Measurements from ENCODE around the gene ASF1B.

Gene ASF1B

GRCh38 chr19:14110650-14111049 lies 25.7 kb downstream of the ASF1B start:
- Histone ChIP-seq H3K9ac (ENCODE audit: low read length) (no peak overlapping the region), H3K4me3 (ENCODE audit: low read length) (no peak overlapping the region), H3K4me1 (ENCODE audit: control insufficient read depth, insufficient read depth, low read length) (peaks cover 22% of the 10 kb centered on the region), H3K36me3 (ENCODE audit: control insufficient read depth, insufficient read depth, low read length) (peaks cover 7% of the 10 kb centered on the region), H3K27me3 (ENCODE audit: control insufficient read depth, insufficient read depth, low read length) (no peaks in the 10 kb centered on the region), H3K27ac (ENCODE audit: low read depth, low read length) (no peak overlapping the region)

DNA sequence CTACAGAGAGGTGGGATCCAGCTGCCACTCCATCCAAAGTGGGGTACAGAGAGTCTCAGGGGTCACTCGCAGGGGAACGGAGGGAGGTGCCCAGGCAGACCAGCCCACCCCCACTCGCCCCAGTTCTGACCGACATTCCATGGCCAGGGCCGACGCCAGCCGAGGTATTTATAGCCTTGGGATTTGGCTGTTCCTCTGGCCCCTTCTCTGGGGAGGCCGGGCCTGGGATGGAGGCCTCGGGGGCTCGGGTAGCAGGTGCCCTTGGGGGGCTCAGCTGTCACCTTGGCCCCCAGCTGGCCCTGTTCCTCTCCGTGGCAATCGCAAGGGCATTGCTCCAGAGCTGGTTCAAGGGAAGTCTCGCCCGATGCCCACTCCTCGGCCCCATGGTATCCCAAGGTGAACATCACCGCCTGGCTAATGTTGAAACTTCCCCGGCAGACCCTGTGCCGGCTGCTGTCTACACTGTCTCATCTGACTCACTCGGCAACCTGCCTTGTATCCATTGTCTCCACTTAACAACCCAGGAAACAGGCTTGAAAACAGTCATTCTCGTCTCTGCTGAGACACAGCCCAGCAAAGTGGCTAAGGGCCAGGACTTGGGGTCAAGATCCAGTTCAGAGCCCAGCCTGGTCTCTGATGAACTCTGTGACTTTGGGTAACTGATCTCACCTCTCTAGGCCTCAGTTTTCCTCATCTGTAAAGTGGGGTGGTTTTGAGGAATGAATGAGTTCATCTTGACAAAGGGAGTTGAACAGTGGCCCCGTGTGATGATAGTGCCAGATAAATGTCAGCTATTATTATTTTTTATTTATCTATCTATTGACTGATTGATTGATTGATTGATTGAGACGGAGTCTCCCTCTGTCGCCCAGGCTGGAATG lies 28.6 kb downstream of the ASF1B start:
- H3K27me3 ChIP-seq (ENCODE audit: control insufficient read depth, insufficient read depth, low read length): no peaks in the 10 kb centered on the region
- H3K4me3 ChIP-seq (ENCODE audit: low read length): no peak overlapping the region
- H3K4me1 ChIP-seq (ENCODE audit: control insufficient read depth, insufficient read depth, low read length): peaks cover 12% of the 10 kb centered on the region
- H3K27ac ChIP-seq (ENCODE audit: low read depth, low read length): peak overlapping the region; percentile 75
- peaks cover 10% of the 10 kb centered on the region for H3K36me3 ChIP-seq (ENCODE audit: control insufficient read depth, insufficient read depth, low read length)
- H3K9ac ChIP-seq (ENCODE audit: low read length): no peak overlapping the region

- Histone ChIP-seq H3K4me1 (ENCODE audit: control insufficient read depth, insufficient read depth, low read length) (peaks cover 8% of the 10 kb centered on the region), H3K9ac (ENCODE audit: low read length) (no peak overlapping the region), H3K27ac (ENCODE audit: low read depth, low read length) (peak overlapping the region; percentile 7), H3K4me3 (ENCODE audit: low read length) (no peak overlapping the region), H3K36me3 (ENCODE audit: control insufficient read depth, insufficient read depth, low read length) (peaks cover 10% of the 10 kb centered on the region), H3K27me3 (ENCODE audit: control insufficient read depth, insufficient read depth, low read length) (no peaks in the 10 kb centered on the region)
Observed at GRCh38 chr19:14106840-14107239, 29.5 kb downstream of the ASF1B start.

- Histone ChIP-seq H3K36me3 (ENCODE audit: control insufficient read depth, insufficient read depth, low read length) (peaks cover 11% of the 10 kb centered on the region), H3K27ac (ENCODE audit: low read depth, low read length) (no peak overlapping the region), H3K9ac (ENCODE audit: low read length) (no peak overlapping the region), H3K4me1 (ENCODE audit: control insufficient read depth, insufficient read depth, low read length) (peaks cover 8% of the 10 kb centered on the region), H3K27me3 (ENCODE audit: control insufficient read depth, insufficient read depth, low read length) (no peaks in the 10 kb centered on the region), H3K4me3 (ENCODE audit: low read length) (no peak overlapping the region)
Observed at GRCh38 chr19:14105680-14106079, 30.7 kb downstream of the ASF1B start.

GRCh38 chr19:14103310-14103709 lies 33.1 kb downstream of the ASF1B start:
- no peak overlapping the region for H3K4me3 ChIP-seq (ENCODE audit: low read length)
- no peak overlapping the region for H3K27ac ChIP-seq (ENCODE audit: low read depth, low read length)
- peaks cover 8% of the 10 kb centered on the region for H3K4me1 ChIP-seq (ENCODE audit: control insufficient read depth, insufficient read depth, low read length)
- H3K9ac ChIP-seq (ENCODE audit: low read length): no peak overlapping the region
- no peaks in the 10 kb centered on the region for H3K27me3 ChIP-seq (ENCODE audit: control insufficient read depth, insufficient read depth, low read length)
- H3K36me3 ChIP-seq (ENCODE audit: control insufficient read depth, insufficient read depth, low read length): peaks cover 14% of the 10 kb centered on the region

DNA sequence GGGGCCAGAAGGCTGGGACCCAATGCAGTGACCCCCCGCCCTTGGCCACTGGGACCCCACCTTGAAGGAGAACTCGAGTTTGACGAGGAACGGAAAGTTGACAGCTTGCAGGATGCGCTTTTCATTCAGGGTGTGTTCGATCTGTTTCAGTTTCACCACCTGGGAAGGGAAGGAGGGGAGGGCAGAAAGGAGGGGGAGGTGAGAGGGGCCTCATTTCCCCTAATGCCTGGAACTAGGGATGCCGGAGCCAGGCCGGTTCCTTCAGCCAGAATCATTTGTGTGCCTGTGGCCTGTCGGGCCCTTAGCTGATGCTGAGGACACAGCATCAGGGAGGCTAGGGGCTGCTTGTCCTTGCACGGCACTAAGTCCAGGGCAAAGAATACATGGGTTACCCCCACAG lies 33.6 kb downstream of the ASF1B start:
- no peak overlapping the region for H3K4me3 ChIP-seq (ENCODE audit: low read length)
- peaks cover 17% of the 10 kb centered on the region for H3K36me3 ChIP-seq (ENCODE audit: control insufficient read depth, insufficient read depth, low read length)
- H3K4me1 ChIP-seq (ENCODE audit: control insufficient read depth, insufficient read depth, low read length): peaks cover 5% of the 10 kb centered on the region
- H3K9ac ChIP-seq (ENCODE audit: low read length): no peak overlapping the region
- H3K27me3 ChIP-seq (ENCODE audit: control insufficient read depth, insufficient read depth, low read length): no peaks in the 10 kb centered on the region
- H3K27ac ChIP-seq (ENCODE audit: low read depth, low read length): no peak overlapping the region

DNA sequence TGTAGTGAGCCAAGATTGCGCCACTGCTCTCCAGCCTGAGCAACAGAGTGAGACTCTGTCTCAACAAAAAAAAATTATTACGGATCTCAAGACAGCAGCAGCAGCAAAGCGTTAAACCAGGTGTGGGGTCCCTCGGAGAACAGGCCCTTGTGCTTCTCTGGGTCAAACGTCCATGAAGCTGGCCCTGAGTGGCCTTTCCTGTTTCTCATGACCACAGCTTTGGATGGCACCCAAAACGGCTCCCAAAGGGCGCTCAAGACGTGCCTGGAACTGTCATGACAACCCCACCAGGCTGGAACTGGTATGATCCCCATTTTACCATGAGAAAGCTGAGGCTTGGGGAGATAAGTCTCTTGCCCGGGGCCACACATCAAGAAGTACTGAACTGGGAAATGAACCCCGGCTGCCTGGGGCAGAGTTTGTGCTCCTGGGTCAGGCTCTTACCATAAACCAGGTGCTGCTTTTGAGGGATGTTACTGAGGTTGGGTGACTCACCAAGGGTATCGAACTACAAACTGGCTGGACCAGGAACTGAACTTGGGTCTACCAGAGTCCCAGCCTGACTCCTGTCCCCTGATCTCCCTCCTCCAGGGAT lies 34.2 kb downstream of the ASF1B start:
- Histone ChIP-seq H3K27me3 (ENCODE audit: control insufficient read depth, insufficient read depth, low read length) (no peaks in the 10 kb centered on the region), H3K9ac (ENCODE audit: low read length) (no peak overlapping the region), H3K27ac (ENCODE audit: low read depth, low read length) (no peak overlapping the region), H3K36me3 (ENCODE audit: control insufficient read depth, insufficient read depth, low read length) (peaks cover 22% of the 10 kb centered on the region), H3K4me1 (ENCODE audit: control insufficient read depth, insufficient read depth, low read length) (no peaks in the 10 kb centered on the region), H3K4me3 (ENCODE audit: low read length) (no peak overlapping the region)

DNA sequence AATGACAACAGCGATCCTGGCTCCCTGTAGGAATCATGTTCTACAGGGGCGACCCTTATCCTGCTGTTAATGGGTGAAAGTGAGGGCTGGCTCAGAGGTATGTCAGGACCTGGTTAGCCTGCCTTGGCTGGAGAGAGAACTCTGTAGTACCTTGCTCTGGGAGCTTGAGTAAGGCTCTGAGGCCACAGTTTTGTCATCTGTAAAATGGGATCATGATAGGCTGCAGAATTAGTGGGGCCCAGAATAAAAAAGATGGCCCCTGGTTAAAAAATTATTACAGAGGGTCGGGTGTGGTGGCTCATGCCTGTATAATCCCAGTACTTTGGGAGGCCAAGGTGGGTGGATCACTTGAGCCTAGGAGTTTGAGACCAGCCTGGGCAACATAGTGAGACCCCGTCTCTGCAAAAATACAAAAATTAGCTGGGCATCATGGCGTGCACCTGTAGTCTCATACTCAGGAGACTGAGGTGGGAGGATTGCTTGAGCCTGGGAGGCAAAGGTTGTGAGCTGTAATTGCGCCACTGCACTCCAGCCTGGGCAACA lies 35.3 kb downstream of the ASF1B start:
- H3K36me3 ChIP-seq (ENCODE audit: control insufficient read depth, insufficient read depth, low read length): peaks cover 26% of the 10 kb centered on the region
- H3K27ac ChIP-seq (ENCODE audit: low read depth, low read length): no peak overlapping the region
- H3K27me3 ChIP-seq (ENCODE audit: control insufficient read depth, insufficient read depth, low read length): no peaks in the 10 kb centered on the region
- H3K9ac ChIP-seq (ENCODE audit: low read length): no peak overlapping the region
- no peaks in the 10 kb centered on the region for H3K4me1 ChIP-seq (ENCODE audit: control insufficient read depth, insufficient read depth, low read length)
- H3K4me3 ChIP-seq (ENCODE audit: low read length): no peak overlapping the region

DNA sequence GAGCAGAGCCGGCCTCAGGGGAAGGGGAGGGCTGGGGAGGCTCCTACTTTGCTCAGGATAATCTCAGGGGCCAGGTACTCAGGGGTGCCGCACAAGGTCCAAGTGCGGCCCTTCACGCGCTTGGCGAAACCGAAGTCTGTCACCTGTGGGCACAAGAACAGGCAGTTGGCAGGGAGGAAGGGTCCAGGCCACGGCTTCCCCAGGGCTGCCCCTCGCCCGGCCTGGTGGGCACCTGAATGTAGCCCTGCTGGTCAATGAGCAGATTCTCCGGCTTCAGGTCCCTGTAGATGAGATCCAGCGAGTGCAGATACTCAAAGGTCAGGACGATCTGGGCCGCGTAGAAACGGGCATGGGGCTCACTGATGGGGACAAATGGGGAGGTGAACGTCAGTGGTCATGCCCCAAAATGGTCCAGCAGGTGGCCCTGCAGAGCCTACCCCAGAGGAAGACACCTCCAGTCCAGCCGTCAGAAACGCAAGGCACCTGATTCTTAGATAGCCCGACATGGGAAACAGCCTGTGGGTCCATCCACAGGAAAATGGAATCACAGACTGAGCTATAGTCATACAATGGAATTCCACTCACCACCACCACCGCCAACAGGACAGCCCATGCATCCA lies 38.7 kb downstream of the ASF1B start:
- H3K36me3 ChIP-seq (ENCODE audit: control insufficient read depth, insufficient read depth, low read length): peaks cover 19% of the 10 kb centered on the region
- H3K4me3 ChIP-seq (ENCODE audit: low read length): no peak overlapping the region
- no peaks in the 10 kb centered on the region for H3K27me3 ChIP-seq (ENCODE audit: control insufficient read depth, insufficient read depth, low read length)
- H3K4me1 ChIP-seq (ENCODE audit: control insufficient read depth, insufficient read depth, low read length): no peaks in the 10 kb centered on the region
- H3K27ac ChIP-seq (ENCODE audit: low read depth, low read length): no peak overlapping the region
- H3K9ac ChIP-seq (ENCODE audit: low read length): no peak overlapping the region

DNA sequence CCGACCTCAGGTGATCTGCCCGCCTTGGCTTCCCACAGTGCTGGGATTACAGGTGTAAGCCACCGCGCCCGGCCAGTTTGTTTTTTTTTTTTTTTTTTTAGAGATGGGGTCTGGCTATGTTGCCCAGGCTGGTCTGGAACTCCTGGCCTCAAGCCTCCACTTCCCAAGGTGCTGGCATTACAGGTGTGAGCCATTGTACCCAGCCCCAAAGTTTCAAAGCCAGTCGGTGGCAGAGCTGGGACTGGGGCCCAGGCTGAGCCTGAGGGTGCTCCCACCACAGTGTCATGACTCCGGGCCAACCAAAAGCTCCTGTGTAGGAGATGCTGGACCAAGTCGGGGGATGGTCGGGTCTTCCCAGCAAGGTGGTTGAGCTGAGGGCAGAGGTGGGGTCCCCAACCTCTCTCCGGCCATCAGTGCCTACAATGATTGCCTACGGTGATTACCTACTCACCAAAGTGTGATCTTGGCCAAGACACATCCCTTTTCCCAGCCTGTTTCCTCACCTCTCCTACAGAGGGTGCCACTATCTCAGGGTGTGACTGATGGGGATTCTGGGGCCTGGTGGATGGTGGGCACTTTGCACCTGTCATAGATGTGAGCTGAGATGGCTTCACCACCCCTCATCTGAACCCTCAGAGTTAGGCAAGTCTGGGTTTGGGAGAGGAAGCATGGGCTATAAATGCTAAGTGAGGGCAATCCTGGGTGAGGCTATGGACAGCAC lies 40.0 kb downstream of the ASF1B start:
- H3K27ac ChIP-seq (ENCODE audit: low read depth, low read length): no peak overlapping the region
- H3K36me3 ChIP-seq (ENCODE audit: control insufficient read depth, insufficient read depth, low read length): peaks cover 19% of the 10 kb centered on the region
- no peak overlapping the region for H3K4me3 ChIP-seq (ENCODE audit: low read length)
- H3K4me1 ChIP-seq (ENCODE audit: control insufficient read depth, insufficient read depth, low read length): no peaks in the 10 kb centered on the region
- H3K9ac ChIP-seq (ENCODE audit: low read length): no peak overlapping the region
- no peaks in the 10 kb centered on the region for H3K27me3 ChIP-seq (ENCODE audit: control insufficient read depth, insufficient read depth, low read length)

- Histone ChIP-seq H3K4me1 (ENCODE audit: control insufficient read depth, insufficient read depth, low read length) (no peaks in the 10 kb centered on the region), H3K4me3 (ENCODE audit: low read length) (no peak overlapping the region), H3K27me3 (ENCODE audit: control insufficient read depth, insufficient read depth, low read length) (no peaks in the 10 kb centered on the region), H3K9ac (ENCODE audit: low read length) (no peak overlapping the region), H3K36me3 (ENCODE audit: control insufficient read depth, insufficient read depth, low read length) (peaks cover 14% of the 10 kb centered on the region), H3K27ac (ENCODE audit: low read depth, low read length) (no peak overlapping the region)
Observed at GRCh38 chr19:14094854-14095253, 41.5 kb downstream of the ASF1B start.
